ENCODE results near the gene PSG4.
"Not testable (repeated sequence)": the region's sequence is repeated elsewhere in the genome, so short reads cannot be mapped to it uniquely, and the experiment has no call there.

DNA sequence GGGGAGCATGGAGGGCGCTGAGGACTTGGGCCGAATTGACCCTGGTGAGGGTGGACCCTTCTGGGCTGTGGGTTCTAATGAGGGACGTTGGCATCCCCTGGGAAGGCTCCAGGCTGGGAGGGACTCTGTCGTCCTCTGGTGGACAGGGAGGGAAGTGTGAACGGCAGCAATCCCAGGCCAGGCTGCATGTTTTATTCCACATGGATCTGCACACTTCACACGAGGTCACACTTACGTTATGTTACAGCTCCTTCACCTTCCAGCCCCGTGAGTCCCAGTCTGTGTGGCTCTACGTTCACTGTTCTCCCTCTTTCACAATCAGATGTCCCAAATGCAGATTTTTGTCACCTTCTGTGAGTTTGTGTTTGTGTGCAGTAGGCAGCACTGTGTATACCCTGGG, 17.3 kb downstream of the PSG4 start:
- TF ChIP-seq EZH2 (IDR thresholded peaks at IDR 0.05; ENCODE audit: borderline replicate concordance, insufficient read depth, low read length, poor library complexity, severe bottlenecking); MXI1 (conservative IDR thresholded peaks at IDR 0.05; ENCODE audit: poor library complexity, severe bottlenecking); EP300 (conservative IDR thresholded peaks at IDR 0.05; ENCODE audit: poor library complexity, severe bottlenecking); SMC3 (conservative IDR thresholded peaks at IDR 0.05; ENCODE audit: poor library complexity); RAD21 (conservative IDR thresholded peaks at IDR 0.05); POLR2AphosphoS5 (IDR thresholded peaks at IDR 0.05): not testable (repeated sequence)
- TF ChIP-seq, protein P1, sequence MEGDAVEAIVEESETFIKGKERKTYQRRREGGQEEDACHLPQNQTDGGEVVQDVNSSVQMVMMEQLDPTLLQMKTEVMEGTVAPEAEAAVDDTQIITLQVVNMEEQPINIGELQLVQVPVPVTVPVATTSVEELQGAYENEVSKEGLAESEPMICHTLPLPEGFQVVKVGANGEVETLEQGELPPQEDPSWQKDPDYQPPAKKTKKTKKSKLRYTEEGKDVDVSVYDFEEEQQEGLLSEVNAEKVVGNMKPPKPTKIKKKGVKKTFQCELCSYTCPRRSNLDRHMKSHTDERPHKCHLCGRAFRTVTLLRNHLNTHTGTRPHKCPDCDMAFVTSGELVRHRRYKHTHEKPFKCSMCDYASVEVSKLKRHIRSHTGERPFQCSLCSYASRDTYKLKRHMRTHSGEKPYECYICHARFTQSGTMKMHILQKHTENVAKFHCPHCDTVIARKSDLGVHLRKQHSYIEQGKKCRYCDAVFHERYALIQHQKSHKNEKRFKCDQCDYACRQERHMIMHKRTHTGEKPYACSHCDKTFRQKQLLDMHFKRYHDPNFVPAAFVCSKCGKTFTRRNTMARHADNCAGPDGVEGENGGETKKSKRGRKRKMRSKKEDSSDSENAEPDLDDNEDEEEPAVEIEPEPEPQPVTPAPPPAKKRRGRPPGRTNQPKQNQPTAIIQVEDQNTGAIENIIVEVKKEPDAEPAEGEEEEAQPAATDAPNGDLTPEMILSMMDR (IDR thresholded peaks at IDR 0.05; ENCODE audit: poor library complexity, severe bottlenecking), result not testable (repeated sequence)
- TF ChIP-seq, protein P2, sequence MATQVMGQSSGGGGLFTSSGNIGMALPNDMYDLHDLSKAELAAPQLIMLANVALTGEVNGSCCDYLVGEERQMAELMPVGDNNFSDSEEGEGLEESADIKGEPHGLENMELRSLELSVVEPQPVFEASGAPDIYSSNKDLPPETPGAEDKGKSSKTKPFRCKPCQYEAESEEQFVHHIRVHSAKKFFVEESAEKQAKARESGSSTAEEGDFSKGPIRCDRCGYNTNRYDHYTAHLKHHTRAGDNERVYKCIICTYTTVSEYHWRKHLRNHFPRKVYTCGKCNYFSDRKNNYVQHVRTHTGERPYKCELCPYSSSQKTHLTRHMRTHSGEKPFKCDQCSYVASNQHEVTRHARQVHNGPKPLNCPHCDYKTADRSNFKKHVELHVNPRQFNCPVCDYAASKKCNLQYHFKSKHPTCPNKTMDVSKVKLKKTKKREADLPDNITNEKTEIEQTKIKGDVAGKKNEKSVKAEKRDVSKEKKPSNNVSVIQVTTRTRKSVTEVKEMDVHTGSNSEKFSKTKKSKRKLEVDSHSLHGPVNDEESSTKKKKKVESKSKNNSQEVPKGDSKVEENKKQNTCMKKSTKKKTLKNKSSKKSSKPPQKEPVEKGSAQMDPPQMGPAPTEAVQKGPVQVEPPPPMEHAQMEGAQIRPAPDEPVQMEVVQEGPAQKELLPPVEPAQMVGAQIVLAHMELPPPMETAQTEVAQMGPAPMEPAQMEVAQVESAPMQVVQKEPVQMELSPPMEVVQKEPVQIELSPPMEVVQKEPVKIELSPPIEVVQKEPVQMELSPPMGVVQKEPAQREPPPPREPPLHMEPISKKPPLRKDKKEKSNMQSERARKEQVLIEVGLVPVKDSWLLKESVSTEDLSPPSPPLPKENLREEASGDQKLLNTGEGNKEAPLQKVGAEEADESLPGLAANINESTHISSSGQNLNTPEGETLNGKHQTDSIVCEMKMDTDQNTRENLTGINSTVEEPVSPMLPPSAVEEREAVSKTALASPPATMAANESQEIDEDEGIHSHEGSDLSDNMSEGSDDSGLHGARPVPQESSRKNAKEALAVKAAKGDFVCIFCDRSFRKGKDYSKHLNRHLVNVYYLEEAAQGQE (IDR thresholded peaks at IDR 0.05; ENCODE audit: borderline replicate concordance), result not testable (repeated sequence)
